Measurements from ENCODE around the gene VAT1. TPM values are rescaled to one million over a fixed set of nuclear protein-coding genes. Genes with fewer than 3 reads are reported as not detected.

VAT1 gene
- total and polyA plus RNA-seq, 2 of the 13 experiments (the other 11 are each of a cell fraction or from before 2014, with no cell fraction given), result 143 to 205 TPM

- 0 out of 2 replicates have a peak, but pooled peaks have one; percentile 78 for TF ChIP-seq TRAFD1 (CRISPR knock-in tag; IDR thresholded peaks at IDR 0.05; ENCODE audit: borderline replicate concordance)
- TF ChIP-seq ZSCAN9 (CRISPR knock-in tag; IDR thresholded peaks at IDR 0.05; ENCODE audit: borderline replicate concordance), result no peak
- 0 out of 2 replicates have a peak, but pooled peaks have one; percentile 46 for TF ChIP-seq KLF13 (CRISPR knock-in tag; IDR thresholded peaks at IDR 0.05)
- peak; percentile 67; the same call in 1 of the 2 replicates for TF ChIP-seq ZIK1 (CRISPR knock-in tag; IDR thresholded peaks at IDR 0.05; ENCODE audit: borderline replicate concordance, low read depth)
- no peak; the same call in 2 of the 3 replicates for TF ChIP-seq MXI1 (IDR thresholded peaks at IDR 0.05; ENCODE audit: borderline replicate concordance, low read depth, low read length)
- TF ChIP-seq ZBTB43 (CRISPR knock-in tag; conservative IDR thresholded peaks at IDR 0.05), result peak; percentile 74
- TF ChIP-seq ZNF564 (CRISPR knock-in tag; IDR thresholded peaks at IDR 0.05), result peak; percentile 79; the same call in 1 of the 2 replicates
- peak; percentile 81; the same call in 1 of the 2 replicates for TF ChIP-seq MTA1 (CRISPR knock-in tag; IDR thresholded peaks at IDR 0.05; ENCODE audit: borderline replicate concordance)
- TF ChIP-seq TFDP1 (CRISPR knock-in tag; IDR thresholded peaks at IDR 0.05; ENCODE audit: borderline replicate concordance), result peak; percentile 75; the same call in 1 of the 2 replicates
- TF ChIP-seq ZSCAN21 (CRISPR knock-in tag; IDR thresholded peaks at IDR 0.05; ENCODE audit: borderline replicate concordance), result peak; percentile 62; the same call in 1 of the 2 replicates
- TF ChIP-seq ZNF18 (CRISPR knock-in tag; IDR thresholded peaks at IDR 0.05; ENCODE audit: insufficient replicate concordance), result no peak
- 0 out of 2 replicates have a peak, but pooled peaks have one; percentile 44 for TF ChIP-seq ZNF546 (CRISPR knock-in tag; conservative IDR thresholded peaks at IDR 0.05)
- peak; percentile 49; the same call in 1 of the 2 replicates for TF ChIP-seq NR0B2 (CRISPR knock-in tag; IDR thresholded peaks at IDR 0.05)
- peak; percentile 12; the same call in 1 of the 2 replicates for TF ChIP-seq ZBTB38 (CRISPR knock-in tag; IDR thresholded peaks at IDR 0.05)
- 0 out of 2 replicates have a peak, but pooled peaks have one; percentile 17 for TF ChIP-seq CHCHD3 (CRISPR knock-in tag; IDR thresholded peaks at IDR 0.05)
- TF ChIP-seq PLSCR1 (CRISPR knock-in tag; IDR thresholded peaks at IDR 0.05; ENCODE audit: borderline replicate concordance), result no peak
- peak; percentile 85; the same call in 1 of the 2 replicates for TF ChIP-seq ZBTB20 (CRISPR knock-in tag; IDR thresholded peaks at IDR 0.05; ENCODE audit: borderline replicate concordance, low read depth)
Measured at GRCh38 chr17:42980766-42981397, 41.3 kb downstream of the VAT1 start (continued).
